SJSA1 (cell line): Measurements from ENCODE around the gene CCDC80. TPM values are rescaled to one million over a fixed set of nuclear protein-coding genes. Genes with fewer than 3 reads are reported as not detected.
"Not testable (repeated sequence)": the region's sequence is repeated elsewhere in the genome, so short reads cannot be mapped to it uniquely, and the experiment has no call there.

ENCODE experiments used
- DNase-seq, 2 experiments: peaks; one replicate each; pipeline ENCODE4 v3.0.0-alpha.2; 2015 to 2020; ENCODE audit warnings: low spot score in 2 of 2, low read depth in 1 of 2
- H3K27ac ChIP-seq: fragments of 250-450 bp; sonication (Bioruptor Pico); 2 replicates; pipeline ENCODE4 v1.5.1; 2020; ENCODE audit warnings: mild to moderate bottlenecking, moderate library complexity
- H3K27me3 ChIP-seq: fragments of 250-450 bp; sonication (Bioruptor Pico); replicated peaks from 2 replicates; pipeline ENCODE4 v1.5.1; 2020; ENCODE audit warnings: mild to moderate bottlenecking, moderate library complexity
- H3K36me3 ChIP-seq: fragments of 250-450 bp; sonication (Bioruptor Pico); 2 replicates; pipeline ENCODE4 v1.5.1; 2020; ENCODE audit warnings: mild to moderate bottlenecking
- H3K4me1 ChIP-seq: fragments of 250-450 bp; sonication (Bioruptor Pico); replicated peaks from 2 replicates; pipeline ENCODE4 v1.6.1; 2021; ENCODE audit warnings: mild to moderate bottlenecking
- H3K4me3 ChIP-seq: fragments of 250-450 bp; sonication (Bioruptor Pico); 2 replicates; pipeline ENCODE4 v1.5.1; 2020; ENCODE audit warnings: mild to moderate bottlenecking
- H3K9me3 ChIP-seq: fragments of 250-450 bp; sonication (Bioruptor Pico); replicated peaks from 2 replicates; pipeline ENCODE4 v1.5.1; 2020; ENCODE audit warnings: mild to moderate bottlenecking
- total RNA-seq: library from RNA; depleted of rRNA; stranded (reverse); fragments of >200 nt; shearing (Covaris generic); gene quantifications from 2 replicates; pipeline ENCODE4 v1.2.3, GENCODE V29; 2014

Gene CCDC80
- total RNA-seq, 1 experiment from 2014 or later: 74.8 TPM

DNA sequence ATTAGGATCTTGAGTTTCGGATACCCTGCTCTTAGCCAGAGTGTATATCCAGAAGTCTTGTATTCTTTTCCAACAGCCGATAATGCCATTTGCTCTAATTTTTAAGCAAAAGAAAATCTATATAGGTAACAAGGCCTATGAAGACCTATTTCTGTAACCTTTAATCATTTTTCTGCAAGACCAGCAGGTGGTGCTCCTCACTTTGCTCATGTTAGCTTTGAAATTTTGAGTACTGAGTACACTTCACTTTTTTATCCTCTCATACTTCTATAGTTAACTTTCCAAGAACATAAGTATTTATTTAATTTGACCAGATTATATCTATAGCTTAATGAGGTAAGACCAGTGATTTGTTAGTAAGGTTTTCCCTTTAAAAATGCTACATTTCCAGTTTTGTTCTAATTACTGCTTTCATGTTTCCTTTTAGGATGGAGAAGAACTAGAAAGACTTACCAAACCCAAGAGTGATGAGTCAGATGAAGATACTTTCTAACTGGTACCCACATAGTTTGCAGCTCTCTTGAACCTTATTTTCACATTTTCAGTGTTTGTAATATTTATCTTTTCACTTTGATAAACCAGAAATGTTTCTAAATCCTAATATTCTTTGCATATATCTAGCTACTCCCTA lies 58.6 kb downstream of the CCDC80 start:
- Histone ChIP-seq H3K36me3 (peaks cover 32% of the 10 kb centered on the region), H3K4me1 (peaks cover 5% of the 10 kb centered on the region), H3K4me3 (no peak overlapping the region), H3K9me3 (no peaks in the 10 kb centered on the region), H3K27ac (no peak overlapping the region), H3K27me3 (no peaks in the 10 kb centered on the region)
- DNase-seq: no peak

DNA sequence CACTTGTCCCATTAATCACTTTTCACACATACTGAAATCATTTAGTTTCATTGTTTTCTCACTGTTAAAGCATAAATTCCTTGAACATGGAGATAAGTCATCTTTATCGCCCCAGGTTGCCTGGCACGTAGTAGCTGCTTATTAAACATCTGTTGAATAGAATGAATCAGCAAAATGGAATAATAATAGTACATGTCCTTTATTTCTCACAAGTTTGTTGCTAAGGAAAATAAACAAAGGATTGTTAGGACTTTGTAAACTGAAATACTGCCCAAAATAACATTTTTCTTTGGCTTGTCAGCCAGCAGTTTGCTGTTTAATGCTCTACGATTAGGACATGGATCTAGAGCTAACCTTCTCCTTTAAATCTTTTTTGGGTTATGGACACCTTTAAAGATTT lies 61.2 kb downstream of the CCDC80 start:
- Histone ChIP-seq H3K4me1 (peaks cover 5% of the 10 kb centered on the region), H3K27me3 (no peaks in the 10 kb centered on the region), H3K27ac (peak overlapping the region; percentile 50), H3K9me3 (no peaks in the 10 kb centered on the region), H3K4me3 (no peak overlapping the region), H3K36me3 (peaks cover 25% of the 10 kb centered on the region)
- peak in 1 of 2 experiments; percentile 31 for DNase-seq

DNA sequence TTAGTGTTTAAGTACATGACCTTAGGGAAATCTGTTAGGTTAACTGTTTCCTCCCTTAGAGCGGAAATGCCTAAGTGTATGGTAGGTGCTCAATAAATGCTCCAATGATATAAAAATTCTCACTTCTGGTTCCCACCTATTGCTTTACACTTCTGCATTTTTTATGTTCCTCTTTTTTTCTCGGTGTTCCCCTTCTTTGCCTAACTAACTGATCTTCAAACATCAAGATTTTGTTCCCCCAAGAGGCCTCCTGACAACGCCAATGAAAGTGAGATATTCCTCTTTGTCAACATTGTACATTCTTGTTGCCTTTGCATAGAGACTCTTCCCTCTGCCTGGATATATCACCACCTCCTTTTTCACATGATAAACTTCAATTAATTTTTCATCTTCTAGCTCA lies 61.7 kb downstream of the CCDC80 start:
- peak overlapping the region; percentile 50; the same call in 1 of the 2 replicates for H3K27ac ChIP-seq
- no peak overlapping the region for H3K4me3 ChIP-seq
- H3K4me1 ChIP-seq: peaks cover 5% of the 10 kb centered on the region
- peaks cover 20% of the 10 kb centered on the region for H3K36me3 ChIP-seq
- no peaks in the 10 kb centered on the region for H3K9me3 ChIP-seq
- H3K27me3 ChIP-seq: no peaks in the 10 kb centered on the region
- DNase-seq: no peak

DNA sequence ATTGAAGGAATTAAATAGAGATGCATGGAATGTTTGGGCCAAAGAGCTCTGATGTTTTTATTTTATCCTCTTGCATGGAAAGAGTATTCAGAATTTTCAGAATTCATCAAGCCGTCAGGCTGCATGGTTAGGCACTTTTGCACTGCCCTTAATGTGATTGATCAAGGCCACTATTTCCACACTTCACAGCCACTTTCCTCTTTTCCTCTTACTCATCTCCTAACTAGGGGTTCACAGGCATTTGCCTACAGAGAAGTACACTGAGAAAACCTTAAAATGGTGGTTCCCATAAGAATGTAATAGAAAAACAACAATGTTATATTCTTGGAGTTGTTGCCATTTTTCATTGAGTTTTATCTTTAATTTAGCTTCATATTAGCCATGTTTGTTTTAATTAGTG lies 68.2 kb downstream of the CCDC80 start:
- no peak overlapping the region for H3K4me3 ChIP-seq
- no peaks in the 10 kb centered on the region for H3K4me1 ChIP-seq

DNA sequence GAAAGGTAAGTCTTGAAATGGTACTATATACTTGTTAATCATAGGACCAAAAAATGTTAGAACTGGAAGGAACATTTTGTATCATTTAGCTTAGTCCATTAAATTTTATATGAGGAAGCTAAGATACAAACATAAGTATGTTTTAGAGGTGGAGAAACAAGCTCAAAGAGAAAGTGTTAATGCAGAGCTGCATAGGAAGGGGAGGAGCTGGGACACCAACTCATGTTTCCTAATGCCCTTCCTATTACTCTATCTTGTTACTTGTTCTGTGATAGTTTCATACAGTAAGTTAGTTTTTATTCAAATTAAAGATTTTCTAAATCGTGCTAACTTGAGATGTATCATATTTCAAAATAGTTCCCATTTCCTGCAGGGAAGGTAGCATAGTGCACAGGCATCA lies 71.7 kb downstream of the CCDC80 start:
- H3K9me3 ChIP-seq: no peaks in the 10 kb centered on the region
- H3K27me3 ChIP-seq: no peaks in the 10 kb centered on the region
- no peaks in the 10 kb centered on the region for H3K4me1 ChIP-seq
- peaks cover 14% of the 10 kb centered on the region; the same call in 1 of the 2 replicates for H3K36me3 ChIP-seq
- DNase-seq: no peak
- H3K27ac ChIP-seq: no peak overlapping the region
- H3K4me3 ChIP-seq: no peak overlapping the region

More for the DNA sequence above, 68.2 kb downstream of the CCDC80 start:
- Histone ChIP-seq H3K27me3 (no peaks in the 10 kb centered on the region), H3K9me3 (no peaks in the 10 kb centered on the region), H3K36me3 (peaks cover 14% of the 10 kb centered on the region; the same call in 1 of the 2 replicates), H3K27ac (no peak overlapping the region)
- no peak for DNase-seq

DNA sequence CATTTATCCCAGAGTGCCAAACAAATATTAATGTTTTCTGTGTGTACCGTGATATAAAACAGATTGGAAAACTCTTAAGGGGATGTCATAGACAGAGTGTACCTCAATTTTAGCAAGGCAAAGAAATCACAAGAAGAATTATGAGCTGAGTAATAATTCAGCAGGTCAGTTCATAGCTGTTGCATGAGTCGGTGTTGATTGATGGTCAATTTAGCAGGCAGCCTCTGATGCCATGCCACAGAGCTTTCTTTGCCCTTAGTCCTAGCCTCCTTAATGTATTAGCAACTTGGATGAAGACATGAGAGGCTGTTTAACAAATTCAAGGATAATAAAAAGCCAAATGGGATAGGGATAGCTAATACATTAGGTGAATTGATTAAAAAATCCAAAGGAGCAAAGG lies 72.3 kb downstream of the CCDC80 start:
- DNase-seq: no peak
- H3K36me3 ChIP-seq: peaks cover 14% of the 10 kb centered on the region; the same call in 1 of the 2 replicates
- H3K27me3 ChIP-seq: no peaks in the 10 kb centered on the region
- no peaks in the 10 kb centered on the region for H3K9me3 ChIP-seq
- H3K4me1 ChIP-seq: no peaks in the 10 kb centered on the region
- no peak overlapping the region for H3K4me3 ChIP-seq
- no peak overlapping the region for H3K27ac ChIP-seq

DNA sequence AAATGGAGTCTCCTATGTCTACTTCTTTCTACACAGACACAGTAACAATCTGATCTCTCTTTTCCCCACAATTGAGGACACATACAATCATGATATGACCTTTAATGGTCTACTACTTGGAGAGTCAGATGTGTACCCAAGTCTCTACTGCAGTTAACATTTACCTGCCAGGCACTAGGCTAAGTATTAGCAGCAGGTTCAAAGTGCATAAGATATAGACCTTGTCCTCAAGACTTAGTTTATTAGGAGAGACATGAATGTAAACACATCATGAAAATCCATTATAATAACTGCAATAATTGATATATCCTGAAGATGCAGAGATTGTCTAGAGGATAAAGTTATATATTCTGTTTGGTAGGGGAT lies 76.0 kb downstream of the CCDC80 start:
- H3K36me3 ChIP-seq: peaks cover 6% of the 10 kb centered on the region; the same call in 1 of the 2 replicates
- H3K4me1 ChIP-seq: peaks cover 4% of the 10 kb centered on the region; the same call in 1 of the 2 replicates
- no peak for DNase-seq
- H3K9me3 ChIP-seq: no peaks in the 10 kb centered on the region
- no peak overlapping the region for H3K4me3 ChIP-seq
- no peak overlapping the region for H3K27ac ChIP-seq
- H3K27me3 ChIP-seq: no peaks in the 10 kb centered on the region

DNA sequence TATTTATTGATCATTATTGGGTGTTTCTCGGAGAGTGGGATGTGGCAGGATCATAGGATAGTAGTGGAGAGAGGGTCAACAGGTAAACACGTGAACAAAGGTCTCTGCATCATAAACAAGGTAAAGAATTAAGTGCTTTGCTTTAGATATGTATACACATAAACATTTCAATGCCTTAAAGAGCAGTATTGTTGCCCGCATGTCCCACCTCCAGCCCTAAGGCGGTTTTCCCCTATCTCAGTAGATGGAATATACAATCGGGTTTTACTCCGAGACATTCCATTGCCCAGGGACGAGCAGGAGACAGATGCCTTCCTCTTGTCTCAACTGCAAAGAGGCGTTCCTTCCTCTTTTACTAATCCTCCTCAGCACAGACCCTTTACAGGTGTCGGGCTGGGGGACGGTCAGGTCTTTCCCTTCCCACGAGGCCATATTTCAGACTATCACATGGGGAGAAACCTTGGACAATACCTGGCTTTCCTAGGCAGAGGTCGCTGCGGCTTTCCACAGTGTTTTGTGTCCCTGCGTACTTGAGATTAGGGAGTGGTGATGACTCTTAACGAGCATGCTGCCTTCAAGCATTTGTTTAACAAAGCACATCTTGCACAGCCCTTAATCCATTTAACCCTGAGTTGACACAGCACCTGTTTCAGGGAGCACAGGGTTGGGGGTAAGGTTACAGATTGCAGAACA lies 76.5 kb downstream of the CCDC80 start:
- not testable (repeated sequence) for H3K36me3 ChIP-seq, H3K27ac ChIP-seq, H3K4me3 ChIP-seq, DNase-seq, H3K9me3 ChIP-seq, H3K27me3 ChIP-seq, H3K4me1 ChIP-seq

DNA sequence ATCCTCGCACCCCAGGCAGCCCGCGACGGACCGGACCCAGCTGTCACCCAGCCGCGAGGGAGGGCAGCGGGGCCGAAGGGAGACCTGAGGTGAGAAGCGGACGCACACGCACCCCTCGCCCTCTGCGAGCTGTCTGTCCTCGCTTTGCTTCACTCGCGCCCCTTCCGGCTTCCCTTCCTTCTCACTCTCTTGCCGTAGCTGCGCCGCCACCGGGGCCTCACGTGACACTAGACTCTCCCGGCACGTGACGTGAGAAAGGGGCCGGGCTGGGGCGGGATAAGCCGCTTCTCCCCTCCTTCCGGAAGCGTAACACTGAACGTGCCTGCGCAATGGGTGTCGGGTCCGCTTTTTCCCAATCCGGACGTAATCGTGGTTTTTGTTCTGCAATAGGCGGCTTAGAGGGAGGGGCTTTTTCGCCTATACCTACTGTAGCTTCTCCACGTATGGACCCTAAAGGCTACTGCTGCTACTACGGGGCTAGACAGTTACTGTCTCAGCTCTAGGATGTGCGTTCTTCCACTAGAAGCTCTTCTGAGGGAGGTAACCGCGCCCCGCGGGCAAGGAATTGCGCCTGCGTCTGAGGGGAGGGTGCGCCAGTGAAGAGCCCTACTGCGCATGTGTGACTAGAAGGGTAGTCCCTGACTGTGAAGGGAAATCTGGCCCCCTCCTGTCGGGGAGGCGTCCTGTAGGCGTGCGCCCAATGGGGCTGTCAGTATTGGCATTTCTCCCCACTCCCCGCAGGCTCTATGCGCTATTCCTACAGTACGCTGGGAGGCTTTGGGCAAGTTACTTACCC lies 79.0 kb downstream of the CCDC80 start, which contains the start of the genes ATG3 and SLC35A5:
Gene ATG3 (minus strand): TSS at position 229 of the 796 bp plus-strand sequence. CDS start 434 bp downstream, outside the sequence.
Gene SLC35A5 (plus strand): TSS at position 312 of the 796 bp plus-strand sequence. CDS start 1,359 bp downstream, outside the sequence.
- H3K27me3 ChIP-seq: no peaks in the 10 kb centered on the region
- no peaks in the 10 kb centered on the region for H3K9me3 ChIP-seq
- H3K27ac ChIP-seq: peak within 1 kb of the TSS; percentile 79
- peak; percentile 97 to 99 for DNase-seq
- H3K4me1 ChIP-seq: peaks cover 4% of the 10 kb centered on the region; the same call in 1 of the 2 replicates
- peak within 1 kb of the TSS; percentile 53 for H3K4me3 ChIP-seq
- H3K36me3 ChIP-seq: peaks cover 13% of the 10 kb centered on the region; the same call in 1 of the 2 replicates

DNA sequence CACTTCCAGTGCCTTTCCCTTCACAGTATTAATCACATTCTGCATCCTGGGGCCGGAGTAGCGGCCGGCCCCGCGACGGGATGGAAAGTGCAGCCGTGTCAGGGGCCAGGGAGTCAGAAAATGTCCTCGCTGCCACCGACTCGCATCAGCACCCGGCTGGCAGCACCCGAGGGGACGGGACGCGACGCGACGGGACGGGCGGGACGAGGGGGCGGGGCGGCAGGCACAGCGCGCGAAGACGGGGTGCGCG lies 79.5 kb downstream of the CCDC80 start:
- Histone ChIP-seq H3K4me1 (peaks cover 4% of the 10 kb centered on the region; the same call in 1 of the 2 replicates), H3K27ac (peak overlapping the region; percentile 79), H3K9me3 (no peaks in the 10 kb centered on the region), H3K27me3 (no peaks in the 10 kb centered on the region), H3K36me3 (peaks cover 13% of the 10 kb centered on the region; the same call in 1 of the 2 replicates), H3K4me3 (peak overlapping the region; percentile 53)
- DNase-seq: no peak

DNA sequence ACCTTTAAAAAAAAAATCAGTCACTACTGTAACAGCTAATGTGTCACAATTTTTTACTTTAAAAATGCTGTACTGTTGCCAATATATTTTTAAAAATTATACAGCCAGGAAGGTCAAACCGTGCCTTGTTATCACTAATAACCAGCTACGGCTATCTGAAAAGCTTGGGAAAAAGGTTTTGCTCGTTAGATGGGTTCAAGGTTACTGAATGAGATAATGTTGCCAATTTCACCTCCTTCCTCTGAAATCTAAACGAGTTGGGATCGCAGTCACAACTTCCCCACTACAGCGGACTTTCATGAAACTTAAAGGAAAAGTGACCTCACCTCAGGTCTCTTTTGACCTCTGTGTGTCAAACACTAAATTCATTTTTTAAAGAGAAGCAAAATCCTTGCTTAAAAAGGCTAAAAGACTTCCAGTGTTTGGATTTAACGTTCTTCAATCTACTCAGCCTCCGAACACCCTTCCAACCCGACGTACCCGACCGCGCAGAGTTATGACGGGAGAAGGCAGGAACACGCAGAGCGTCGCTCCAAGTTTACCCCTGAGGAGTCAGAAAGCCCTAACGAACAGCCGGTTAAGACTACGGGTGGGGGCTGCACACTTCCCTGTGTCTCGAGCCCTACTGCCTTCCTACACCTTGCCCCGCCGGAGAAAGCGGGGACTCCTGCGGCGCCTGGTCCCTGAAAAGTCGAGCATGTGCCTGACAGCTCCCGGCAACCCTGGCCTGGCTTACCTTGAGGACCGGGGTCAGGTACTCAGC lies 80.0 kb downstream of the CCDC80 start:
- Histone ChIP-seq H3K27ac (peak overlapping the region; percentile 79), H3K4me1 (peaks cover 4% of the 10 kb centered on the region; the same call in 1 of the 2 replicates), H3K27me3 (no peaks in the 10 kb centered on the region), H3K9me3 (no peaks in the 10 kb centered on the region), H3K36me3 (peaks cover 15% of the 10 kb centered on the region), H3K4me3 (peak overlapping the region; percentile 53)
- DNase-seq: peak; percentile 75 to 80

DNA sequence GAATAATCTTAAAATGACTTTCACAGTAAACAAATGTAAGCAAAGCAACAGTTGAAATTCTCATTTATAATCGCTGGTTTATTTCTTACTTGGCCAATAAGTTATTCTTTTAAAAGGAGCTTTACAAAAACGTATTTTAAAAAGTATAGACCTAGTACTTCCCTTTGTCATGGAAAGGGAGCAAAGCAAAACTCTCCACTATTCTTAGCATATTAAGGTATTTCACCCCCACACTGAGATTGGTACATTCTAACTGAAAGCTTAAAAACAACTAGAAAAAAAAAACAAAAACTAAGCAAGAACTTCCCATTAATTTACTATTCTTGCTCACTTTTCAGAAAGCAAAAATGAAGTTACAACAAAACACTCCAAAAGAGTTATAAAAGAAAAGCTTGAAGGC lies 80.6 kb downstream of the CCDC80 start:
- H3K36me3 ChIP-seq: peaks cover 18% of the 10 kb centered on the region
- no peaks in the 10 kb centered on the region for H3K27me3 ChIP-seq
- no peak for DNase-seq
- no peaks in the 10 kb centered on the region for H3K9me3 ChIP-seq
- H3K27ac ChIP-seq: peak overlapping the region; percentile 79; the same call in 1 of the 2 replicates
- peaks cover 4% of the 10 kb centered on the region; the same call in 1 of the 2 replicates for H3K4me1 ChIP-seq
- peak overlapping the region; percentile 53 for H3K4me3 ChIP-seq

DNA sequence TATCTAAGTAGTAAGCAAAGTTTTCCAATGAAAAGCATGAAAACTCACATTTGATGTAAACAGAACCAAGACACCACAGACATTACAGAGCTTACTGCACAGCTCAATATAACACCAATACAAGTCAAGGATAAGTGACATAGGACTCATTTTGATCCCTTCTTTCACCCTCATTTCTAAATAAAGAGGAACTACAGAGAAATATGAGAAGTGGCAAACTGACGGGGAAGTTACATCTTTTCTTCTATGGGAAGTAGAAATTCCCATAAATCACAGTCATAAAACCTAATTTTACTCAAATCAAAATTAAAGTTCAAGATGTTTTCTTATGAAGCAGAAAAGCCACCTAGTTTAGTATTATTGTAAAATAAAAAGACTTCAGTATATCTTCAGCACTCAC lies 83.0 kb downstream of the CCDC80 start:
- DNase-seq: no peak
- H3K9me3 ChIP-seq: no peaks in the 10 kb centered on the region
- no peaks in the 10 kb centered on the region for H3K27me3 ChIP-seq
- no peak overlapping the region for H3K27ac ChIP-seq
- no peak overlapping the region for H3K4me3 ChIP-seq
- H3K4me1 ChIP-seq: no peaks in the 10 kb centered on the region
- H3K36me3 ChIP-seq: peaks cover 18% of the 10 kb centered on the region
